HepG2 (cell line): ENCODE measurements around the gene JMJD6. TPM values are rescaled to one million over a fixed set of nuclear protein-coding genes. Genes with fewer than 3 reads are reported as not detected.

ENCODE experiments used
- BORCS8-MEF2B ChIP-seq: sonication (generic); formaldehyde crosslinking; IDR thresholded peaks from 2 replicates; pipeline ENCODE4 v1.8.0; 2022; ENCODE audit warnings: mild to moderate bottlenecking, missing genetic modification reagents
- CEBPB ChIP-seq: IDR thresholded peaks from 2 replicates; pipeline ENCODE4 v1.6.1; 2011; ENCODE audit warnings: low read depth, low read length, improper control_type of control experiment, borderline replicate concordance
- HNF1A ChIP-seq, 2 experiments: sonication (generic) in 1 of 2; formaldehyde crosslinking in 1 of 2; IDR thresholded peaks; 2 replicates each; pipeline versions ENCODE4 v1.4.0 to v1.6.1; 2016 to 2020; ENCODE audit warnings: borderline replicate concordance in 1 of 2, low read depth in 1 of 2, mild to moderate bottlenecking in 1 of 2, missing genetic modification reagents in 1 of 2
- KIAA2018 ChIP-seq: sonication (generic); formaldehyde crosslinking; IDR thresholded peaks from 2 replicates; pipeline ENCODE4 v1.5.0; 2020; ENCODE audit warnings: mild to moderate bottlenecking, missing genetic modification reagents, borderline replicate concordance
- MTF1 ChIP-seq: sonication (generic); formaldehyde crosslinking; IDR thresholded peaks from 2 replicates; pipeline ENCODE4 v1.5.0; 2020; ENCODE audit warnings: missing genetic modification reagents
- NR2F6 ChIP-seq, 2 experiments: IDR thresholded peaks; 2 replicates each; pipeline ENCODE4 v1.6.1; 2016; ENCODE audit warnings: antibody characterized with exemption in 1 of 2, mild to moderate bottlenecking in 1 of 2
- XBP1 ChIP-seq: sonication (generic); formaldehyde crosslinking; IDR thresholded peaks from 2 replicates; pipeline ENCODE4 v1.5.0; 2020; ENCODE audit warnings: missing genetic modification reagents
- ZNF468 ChIP-seq: sonication (generic); formaldehyde crosslinking; IDR thresholded peaks from 2 replicates; pipeline ENCODE4 v1.8.0; 2022; ENCODE audit warnings: mild to moderate bottlenecking, moderate library complexity, missing genetic modification reagents
- ZNF513 ChIP-seq: sonication (generic); formaldehyde crosslinking; conservative IDR thresholded peaks from 2 replicates; pipeline ENCODE4 v1.5.0; 2020; ENCODE audit warnings: missing genetic modification reagents
- ZNF530 ChIP-seq: sonication (generic); formaldehyde crosslinking; IDR thresholded peaks from 2 replicates; pipeline ENCODE4 v1.5.0; 2020; ENCODE audit warnings: low read depth, mild to moderate bottlenecking, missing genetic modification reagents
- ZNF782 ChIP-seq: sonication (generic); formaldehyde crosslinking; IDR thresholded peaks from 2 replicates; pipeline ENCODE4 v1.4.0; 2020; ENCODE audit warnings: missing genetic modification reagents, mild to moderate bottlenecking, borderline replicate concordance
- polyA plus RNA-seq, 8 experiments: library from polyadenylated mRNA; depleted of rRNA in 3 of 8; stranded (reverse) in 7 of 8; unstranded in 1 of 8; fragments of >200 nt; fragmentation: Illumina TruSeq in 4 of 8; extraction: Trizol in 4 of 8; gene quantifications; 2 replicates each; pipeline versions ENCODE4 v1.2.1 to v1.2.3, GENCODE V29; 2011 to 2016; ENCODE audit warnings: low read depth in 4 of 8, missing spikeins in 1 of 8, mixed read lengths in 1 of 8; ENCODE audit not compliant: insufficient read depth in 1 of 8
- total RNA-seq, 5 experiments: library from RNA; depleted of rRNA; stranded (reverse); fragments of >200 nt; fragmentation: Illumina TruSeq; extraction: Trizol; gene quantifications; 2 replicates each; pipeline ENCODE4 v1.2.3, GENCODE V29; 2016; ENCODE audit warnings: low read depth in 1 of 5

JMJD6 gene
- total and polyA plus RNA-seq, 2 of the 13 experiments (the other 11 are each of a cell fraction or from before 2014, with no cell fraction given) = 33.6 to 41.0 TPM

- no peak for TF ChIP-seq ZNF513 (CRISPR knock-in tag)
- TF ChIP-seq MTF1 (CRISPR knock-in tag) = no peak; the same call in 1 of the 2 replicates
- peak; percentile 81; the same call in 1 of the 2 replicates for TF ChIP-seq CEBPB
- no peak for TF ChIP-seq KIAA2018 (CRISPR knock-in tag)
- TF ChIP-seq ZNF468 (CRISPR knock-in tag) = no peak
- no peak for TF ChIP-seq NR2F6 (IDR thresholded peaks at IDR 0.05)
- TF ChIP-seq NR2F6 (CRISPR knock-in tag; IDR thresholded peaks at IDR 0.05) = peak; percentile 52
- TF ChIP-seq HNF1A (IDR thresholded peaks at IDR 0.05; ENCODE audit: low read depth) = no peak
- no peak for TF ChIP-seq HNF1A (CRISPR knock-in tag; IDR thresholded peaks at IDR 0.05; ENCODE audit: borderline replicate concordance)
- TF ChIP-seq ZNF782 (CRISPR knock-in tag) = no peak
- 0 out of 2 replicates have a peak, but pooled peaks have one; percentile 0 for TF ChIP-seq BORCS8-MEF2B (CRISPR knock-in tag)
- TF ChIP-seq XBP1 (CRISPR knock-in tag) = no peak
- TF ChIP-seq ZNF530 = 0 out of 2 replicates have a peak, but pooled peaks have one; percentile 51
These were observed at the start of gene JMJD6 (continued) for GRCh38 chr17:76726231-76726775.
